ACC112 (cell line): ENCODE data around the gene ZNF557.

Source experiments
- H2AFZ ChIP-seq: fragments of 200-600 bp; sonication (generic); one replicate; pipeline ENCODE4 v1.6.0; 2017; ENCODE audit warnings: antibody characterized with exemption, low read length; ENCODE audit not compliant: unreplicated experiment
- H3K27ac ChIP-seq: fragments of 200-600 bp; sonication (generic); 2 replicates; pipeline ENCODE4 v1.5.1; 2014; ENCODE audit warnings: low read depth, mild to moderate bottlenecking, antibody characterized with exemption, low read length, moderate library complexity
- H3K27me3 ChIP-seq: fragments of 200-600 bp; sonication (generic); 2 replicates; pipeline ENCODE4 v1.6.1; 2014; ENCODE audit warnings: mild to moderate bottlenecking, antibody characterized with exemption, low read length, moderate library complexity, mixed read lengths; ENCODE audit not compliant: insufficient read depth
- H3K36me3 ChIP-seq: fragments of 200-600 bp; sonication (generic); 2 replicates; pipeline ENCODE4 v1.6.1; 2016; ENCODE audit warnings: mild to moderate bottlenecking, antibody characterized with exemption, low read length, moderate library complexity, mixed read lengths; ENCODE audit not compliant: insufficient read depth
- H3K4me1 ChIP-seq: fragments of 200-600 bp; sonication (generic); one replicate; pipeline ENCODE4 v1.6.1; 2016; ENCODE audit warnings: low read length, mixed read lengths; ENCODE audit not compliant: insufficient read depth, unreplicated experiment, control insufficient read depth
- H3K4me3 ChIP-seq: fragments of 200-600 bp; sonication (generic); 2 replicates; pipeline ENCODE4 v1.5.1; 2014; ENCODE audit warnings: mild to moderate bottlenecking, low read depth, low read length
- H3K79me2 ChIP-seq: fragments of 200-600 bp; sonication (generic); one replicate; pipeline ENCODE4 v1.6.0; 2016; ENCODE audit warnings: low read length; ENCODE audit not compliant: control insufficient read depth, unreplicated experiment, insufficient read depth

Gene ZNF557

GRCh38 chr19:7124782-7125181, 55.3 kb downstream of the ZNF557 start:
- Histone ChIP-seq H3K36me3 (peaks cover 13% of the 10 kb centered on the region), H3K4me1 (no peaks in the 10 kb centered on the region), H3K79me2 (no peaks in the 10 kb centered on the region), H3K4me3 (no peak overlapping the region), H3K27ac (no peak overlapping the region), H3K27me3 (no peaks in the 10 kb centered on the region), H2AFZ (no peak overlapping the region)

- H3K36me3 ChIP-seq, result peaks cover 13% of the 10 kb centered on the region
- no peak overlapping the region for H2AFZ ChIP-seq
- H3K4me1 ChIP-seq, result no peaks in the 10 kb centered on the region
- H3K4me3 ChIP-seq, result no peak overlapping the region
- H3K27me3 ChIP-seq, result no peaks in the 10 kb centered on the region
- H3K79me2 ChIP-seq, result no peaks in the 10 kb centered on the region
- no peak overlapping the region for H3K27ac ChIP-seq
Measured at GRCh38 chr19:7125221-7125620, 55.7 kb downstream of the ZNF557 start.

- no peaks in the 10 kb centered on the region for H3K79me2 ChIP-seq
- no peak overlapping the region for H3K27ac ChIP-seq
- no peak overlapping the region for H3K4me3 ChIP-seq
- H3K4me1 ChIP-seq, result no peaks in the 10 kb centered on the region
- H3K27me3 ChIP-seq, result no peaks in the 10 kb centered on the region
- no peak overlapping the region for H2AFZ ChIP-seq
- peaks cover 13% of the 10 kb centered on the region for H3K36me3 ChIP-seq
Measured at GRCh38 chr19:7126132-7126531, 56.6 kb downstream of the ZNF557 start.

GRCh38 chr19:7130043-7130442, 60.5 kb downstream of the ZNF557 start:
- Histone ChIP-seq H3K79me2 (no peaks in the 10 kb centered on the region), H2AFZ (no peak overlapping the region), H3K27ac (no peak overlapping the region), H3K4me3 (no peak overlapping the region), H3K36me3 (peaks cover 13% of the 10 kb centered on the region), H3K4me1 (no peaks in the 10 kb centered on the region), H3K27me3 (no peaks in the 10 kb centered on the region)

- Histone ChIP-seq H3K4me1 (no peaks in the 10 kb centered on the region), H3K36me3 (no peaks in the 10 kb centered on the region), H3K27ac (no peak overlapping the region), H3K79me2 (no peaks in the 10 kb centered on the region), H3K4me3 (no peak overlapping the region), H2AFZ (no peak overlapping the region), H3K27me3 (no peaks in the 10 kb centered on the region)
Measured at GRCh38 chr19:7132054-7132453, 62.6 kb downstream of the ZNF557 start.

GRCh38 chr19:7137120-7137519, 67.6 kb downstream of the ZNF557 start:
- Histone ChIP-seq H2AFZ (no peak overlapping the region), H3K36me3 (peaks cover 3% of the 10 kb centered on the region; the same call in 1 of the 2 replicates), H3K79me2 (no peaks in the 10 kb centered on the region), H3K27ac (no peak overlapping the region), H3K27me3 (no peaks in the 10 kb centered on the region), H3K4me1 (no peaks in the 10 kb centered on the region), H3K4me3 (no peak overlapping the region)
